DMS114 treated with DMSO at 0.1 percent for 48 hours (cell line): ENCODE measurements around the gene C11orf86.
"Not testable (repeated sequence)": the region's sequence is repeated elsewhere in the genome, so short reads cannot be mapped to it uniquely, and the experiment has no call there.

Source experiments
- DNase-seq: peaks from one replicate; lab custom pipeline; 2025; ENCODE audit not compliant: unreplicated experiment; lab: John Stamatoyannopoulos, UW

The C11orf86 gene

DNA sequence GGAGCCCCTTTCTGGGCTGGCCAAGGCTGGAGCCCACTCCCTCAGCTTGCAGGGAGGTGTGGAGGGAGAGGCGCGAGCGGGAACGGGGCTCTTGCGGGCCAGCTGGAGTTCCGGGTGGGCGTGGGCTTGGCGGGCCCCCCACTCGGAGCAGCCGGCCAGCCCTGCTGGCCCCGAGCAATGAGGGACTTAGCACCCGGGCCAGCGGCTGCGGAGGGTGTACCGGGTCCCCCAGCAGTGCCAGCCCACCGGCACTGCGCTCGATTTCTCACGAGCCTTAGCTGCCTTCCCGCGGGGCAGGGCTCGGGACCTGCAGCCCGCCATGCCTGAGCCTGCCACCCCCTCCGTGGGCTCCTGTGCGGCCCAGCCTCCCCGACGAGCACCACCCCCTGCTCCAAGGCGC, 13.6 kb downstream of the C11orf86 start:
- DNase-seq = not testable (repeated sequence)

DNA sequence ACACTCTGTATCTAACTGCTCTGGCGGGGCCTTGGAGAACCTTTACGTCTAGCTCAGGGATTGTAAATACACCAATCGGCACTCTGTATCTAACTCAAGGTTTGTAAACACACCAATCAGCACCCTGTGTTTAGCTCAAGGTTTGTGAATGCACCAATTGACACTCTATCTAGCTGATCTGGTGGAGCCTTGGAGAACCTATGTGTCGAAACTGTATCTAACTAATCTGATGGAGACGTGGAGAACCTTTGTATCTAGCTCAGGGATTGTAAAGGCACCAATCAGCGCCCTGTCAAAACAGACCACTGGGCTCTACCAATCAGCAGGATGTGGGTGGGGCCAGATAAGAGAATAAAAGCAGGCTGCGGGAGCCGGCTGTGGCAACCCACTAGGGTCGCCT, 14.3 kb downstream of the C11orf86 start:
- DNase-seq = not testable (repeated sequence)

DNA sequence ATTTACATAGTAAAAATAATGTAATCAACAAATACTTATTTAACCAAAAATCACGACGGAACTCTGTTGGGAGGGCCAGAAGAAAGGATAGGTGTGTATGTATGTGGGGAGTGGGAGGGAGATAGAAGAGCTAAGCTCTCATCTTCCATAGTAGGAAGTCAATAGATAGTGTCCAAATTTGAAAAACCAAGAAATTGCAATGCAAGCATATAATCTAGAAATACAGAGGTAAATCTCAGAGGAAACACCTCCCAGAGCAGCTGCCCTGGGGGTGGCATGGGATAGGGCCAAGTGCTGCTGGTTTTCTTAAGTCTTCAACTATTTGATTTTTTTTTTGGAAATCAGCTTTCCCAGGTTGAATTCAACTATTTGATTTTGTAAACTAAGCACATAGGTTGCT, 16.9 kb downstream of the C11orf86 start:
- no peak for DNase-seq

DNA sequence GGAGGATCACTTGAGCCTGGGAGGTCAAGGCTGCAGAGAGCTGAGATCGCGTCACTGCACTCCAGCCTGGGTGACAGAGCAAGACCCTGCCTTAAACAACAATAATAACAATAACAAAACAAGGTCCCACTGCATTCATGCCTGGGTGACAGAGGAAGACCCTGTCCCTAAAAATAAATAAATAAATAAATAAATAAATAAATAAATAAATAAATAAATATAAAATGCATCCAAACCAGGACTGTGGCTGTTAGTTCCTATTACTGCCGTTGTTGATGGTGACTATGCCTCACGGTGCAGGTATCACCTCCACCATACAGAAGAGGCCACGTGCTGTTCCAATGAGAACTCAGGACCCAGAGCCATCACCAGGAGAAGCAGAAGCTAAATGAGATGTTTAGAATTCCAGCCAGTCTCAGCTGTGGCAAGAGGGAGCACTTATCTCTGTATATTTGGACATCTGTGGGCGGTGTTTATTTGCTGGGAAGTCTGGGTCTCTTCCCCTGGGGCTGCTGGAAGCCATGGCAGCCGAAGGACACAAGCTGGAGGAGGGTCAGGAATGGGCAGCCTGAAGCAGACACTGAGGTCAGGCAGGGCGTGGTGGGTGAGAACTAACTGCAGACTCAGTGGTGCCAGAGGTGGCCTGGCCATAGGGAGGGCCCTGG, 21.6 kb downstream of the C11orf86 start:
- no peak for DNase-seq

DNA sequence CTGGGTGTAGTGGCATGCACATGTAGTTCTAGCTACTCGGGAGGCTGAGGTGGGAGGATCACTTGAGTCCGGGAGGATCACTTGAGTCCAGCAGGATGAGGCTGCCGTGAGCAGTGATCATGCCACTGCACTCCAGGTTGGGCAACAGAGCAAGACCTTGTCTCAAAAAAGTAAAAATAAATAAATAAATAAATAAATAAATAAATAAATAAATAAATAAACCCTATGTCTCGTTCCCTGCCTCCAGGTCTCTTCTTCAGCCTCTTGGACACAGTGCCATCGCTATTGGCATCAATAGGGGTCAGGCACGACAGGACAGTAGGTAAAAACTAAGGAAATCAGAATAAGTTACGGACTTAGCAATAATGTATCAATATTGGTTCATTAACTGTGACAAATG, 24.5 kb downstream of the C11orf86 start:
- no peak for DNase-seq

DNA sequence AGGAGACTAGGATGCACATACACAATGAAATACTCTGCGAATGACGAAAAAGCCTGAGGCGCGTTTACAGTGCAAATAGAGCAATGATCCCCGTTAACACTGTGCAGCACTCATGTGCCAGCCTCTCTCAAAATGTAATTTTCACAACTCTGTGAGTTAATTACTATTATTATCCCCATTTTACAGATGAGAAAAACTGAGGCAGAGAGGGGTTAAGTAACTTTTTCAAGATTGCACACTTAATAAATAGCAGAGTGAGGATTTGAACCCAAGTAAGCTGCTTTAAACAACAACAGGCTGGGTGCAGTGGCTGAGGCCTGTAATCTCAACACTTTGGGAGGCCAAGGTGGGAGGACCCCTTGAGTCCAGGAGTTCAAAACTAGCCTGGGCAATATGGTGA, 26.2 kb downstream of the C11orf86 start:
- DNase-seq = no peak

DNA sequence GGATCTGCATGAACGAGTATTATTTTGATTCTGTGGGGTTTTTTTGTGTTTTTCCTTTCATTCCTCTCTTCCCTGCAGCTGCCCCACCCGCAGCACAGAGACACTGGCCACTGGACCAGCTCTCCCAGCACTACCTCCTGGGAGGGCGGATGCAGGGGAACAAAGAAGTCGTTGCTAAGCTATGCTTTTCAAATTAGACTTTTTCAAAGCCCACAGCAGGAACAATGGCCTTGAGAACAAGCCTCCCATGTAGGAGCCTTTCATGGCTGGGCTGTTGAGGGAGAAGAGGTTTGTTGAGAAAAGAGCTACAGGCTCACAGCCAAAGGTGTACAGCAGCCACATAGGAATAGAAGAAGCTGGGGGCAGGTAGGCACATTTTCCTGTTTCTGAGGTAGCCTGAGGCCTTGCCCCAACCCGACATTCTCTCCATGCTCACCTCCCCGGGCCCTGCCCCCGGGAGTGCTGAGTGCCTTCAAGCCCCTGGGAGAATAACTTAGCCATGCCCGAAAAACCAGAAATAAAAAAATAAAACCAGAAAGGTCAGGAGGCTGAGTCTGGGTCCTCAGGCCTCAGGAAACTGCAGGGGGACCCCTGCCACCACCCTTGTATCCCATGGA, 27.3 kb downstream of the C11orf86 start:
- no peak for DNase-seq

DNA sequence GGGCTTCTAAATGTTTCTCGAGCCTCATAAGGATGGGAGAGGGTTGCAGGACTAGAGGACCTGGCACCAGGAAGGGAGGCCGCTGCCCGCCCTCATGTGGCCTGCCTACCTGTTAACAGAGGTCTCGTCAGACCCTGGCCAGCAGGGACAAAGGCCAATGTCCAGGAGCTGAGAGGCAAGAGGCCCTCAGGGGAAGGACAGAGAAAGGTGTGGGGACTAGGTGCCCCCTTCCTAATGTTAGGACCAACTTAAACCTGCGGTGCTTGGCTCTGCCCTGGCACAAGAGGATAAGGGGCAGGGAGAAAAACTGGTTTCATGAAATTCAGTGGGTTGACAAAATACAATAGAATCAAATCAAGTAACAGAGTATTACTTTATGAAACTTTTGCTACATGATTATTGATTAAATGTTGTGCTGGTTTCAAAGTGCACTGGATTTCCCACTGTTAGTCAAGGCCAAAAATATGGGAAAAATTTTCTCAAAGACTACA, 27.9 kb downstream of the C11orf86 start:
- no peak for DNase-seq

DNA sequence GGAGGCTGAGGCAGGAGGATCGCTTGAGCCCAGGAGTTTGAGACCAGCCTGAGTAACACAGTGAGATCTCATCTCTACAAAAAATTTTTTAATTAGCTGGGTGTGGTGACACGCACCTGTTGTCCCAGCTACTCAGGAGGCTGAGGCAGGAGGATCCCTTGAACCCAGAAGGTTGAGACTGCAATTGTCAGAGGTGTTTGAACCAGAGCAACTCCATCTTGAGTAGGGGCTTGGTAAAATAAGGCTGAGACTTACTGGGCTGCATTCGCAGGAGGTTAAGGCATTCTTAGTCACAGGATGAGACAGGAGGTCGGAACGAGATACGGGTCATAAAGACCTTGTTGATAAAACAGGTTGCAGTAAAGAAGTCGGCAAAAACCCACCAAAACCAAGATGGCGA, 30.1 kb downstream of the C11orf86 start:
- not testable (repeated sequence) for DNase-seq

DNA sequence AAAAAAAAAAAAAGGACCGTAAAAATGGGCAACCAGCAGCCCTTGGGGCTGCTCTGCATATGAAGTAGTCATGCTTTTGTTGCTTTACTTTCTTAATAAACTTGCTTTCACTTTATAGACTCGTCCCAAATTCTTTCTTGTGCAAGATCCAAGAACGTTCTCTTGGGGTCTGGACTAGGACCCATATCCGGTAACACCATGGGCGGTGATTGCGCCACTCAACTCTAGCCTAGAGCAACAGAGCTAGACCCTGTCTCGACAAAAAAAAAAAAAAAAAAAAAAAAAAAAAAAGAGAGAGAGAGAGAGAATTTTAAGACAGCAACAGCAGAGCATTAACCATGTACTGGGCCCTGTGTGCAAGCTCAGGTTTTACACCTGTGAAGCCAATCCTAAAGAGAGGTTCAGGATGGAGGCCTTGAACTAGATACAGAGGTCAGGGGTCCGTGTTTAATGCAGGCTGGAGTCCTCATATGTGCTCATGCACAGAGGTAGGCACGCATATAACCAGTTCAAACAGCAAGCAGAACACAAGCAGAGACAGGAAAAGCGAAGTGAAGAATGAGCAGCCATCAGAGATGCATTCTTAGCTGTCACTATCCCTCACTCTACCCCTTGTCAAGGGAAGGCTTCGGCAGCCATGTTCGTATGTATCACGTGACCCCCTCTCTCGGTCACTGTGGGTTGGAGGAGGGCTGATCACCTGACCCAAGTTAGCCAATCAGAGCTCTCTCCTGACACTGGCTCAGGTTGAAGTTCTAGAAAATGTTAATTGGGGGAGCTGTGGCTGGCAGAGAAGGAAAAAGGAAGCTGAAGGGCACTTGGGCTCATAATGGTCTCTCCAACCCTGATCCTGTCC, 31.2 kb downstream of the C11orf86 start:
- DNase-seq = no peak

DNA sequence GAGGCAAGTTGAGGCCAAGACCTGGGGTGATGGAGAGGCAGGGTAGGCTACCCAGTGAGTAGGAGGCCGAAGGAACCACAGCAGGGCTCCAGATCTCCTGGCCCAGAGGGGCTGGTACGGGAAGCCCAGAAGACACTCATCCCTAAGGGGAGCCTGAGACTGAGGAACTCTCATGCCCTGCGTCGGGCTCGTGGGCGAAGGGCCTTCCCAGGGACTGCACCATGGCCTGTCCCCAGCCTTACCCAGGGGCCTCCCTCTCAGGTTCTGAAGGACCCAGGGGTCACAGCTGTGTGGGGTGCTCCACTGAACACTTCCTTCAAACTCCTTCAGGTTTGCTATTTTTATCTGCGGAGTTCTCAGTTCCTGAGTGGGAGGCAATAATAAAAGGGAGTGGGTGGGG, 32.0 kb downstream of the C11orf86 start:
- no peak for DNase-seq

DNA sequence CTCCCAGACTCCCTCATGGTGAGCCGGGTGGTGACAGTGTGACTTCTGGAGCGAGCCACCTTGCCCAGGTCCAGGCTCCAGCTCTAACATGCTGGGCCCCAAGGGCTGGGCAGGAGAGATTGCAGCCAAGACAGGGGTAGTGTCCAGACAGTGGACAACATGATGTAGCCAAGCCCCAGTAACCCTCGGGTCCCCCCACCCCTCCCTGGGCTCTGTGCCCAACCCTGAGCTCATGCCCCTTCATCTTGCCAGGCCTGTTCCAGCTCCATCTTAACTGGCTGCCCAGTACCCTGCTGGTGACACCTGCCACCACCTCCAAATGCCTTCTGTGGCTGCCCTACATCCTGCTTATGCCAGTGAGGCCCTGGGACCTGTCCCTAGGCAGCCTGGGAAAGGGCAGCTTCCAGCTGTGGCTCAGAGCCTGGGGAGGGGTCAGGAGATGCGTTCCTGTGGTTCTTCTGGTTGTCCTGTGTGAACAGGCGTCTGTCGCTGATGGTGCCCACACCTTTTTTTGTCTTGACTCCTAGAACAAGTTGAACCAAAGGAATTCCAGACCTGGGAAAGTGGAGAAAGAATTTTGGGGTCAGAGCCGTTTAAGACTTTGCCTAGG, 35.3 kb downstream of the C11orf86 start:
- no peak for DNase-seq

DNA sequence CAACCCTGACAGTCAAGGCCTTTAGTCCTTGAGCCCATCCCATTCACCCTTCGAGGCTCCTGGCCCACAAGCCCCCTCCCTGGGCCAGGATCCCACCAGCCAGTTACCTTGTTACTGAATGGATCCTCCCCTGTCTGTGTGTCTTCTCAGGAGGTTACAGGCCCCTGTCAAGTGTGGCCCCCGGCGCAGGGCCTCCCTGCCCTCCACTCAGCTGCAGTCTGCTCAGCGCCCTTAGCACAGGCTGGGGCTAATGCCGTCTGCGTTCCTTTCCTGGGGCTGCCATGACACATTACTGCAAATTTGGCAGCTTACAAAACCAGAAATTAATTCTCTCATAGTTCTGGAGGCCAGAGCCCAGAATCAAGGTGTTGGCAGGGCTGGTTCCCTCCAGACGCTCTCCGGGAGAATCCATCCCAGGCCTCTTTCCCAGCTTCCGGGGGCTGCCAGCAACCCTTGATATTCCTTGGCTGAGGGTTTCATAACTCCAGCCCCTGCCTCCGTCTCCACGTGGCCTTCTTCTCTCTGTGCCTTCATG, 38.5 kb downstream of the C11orf86 start:
- DNase-seq = no peak

DNA sequence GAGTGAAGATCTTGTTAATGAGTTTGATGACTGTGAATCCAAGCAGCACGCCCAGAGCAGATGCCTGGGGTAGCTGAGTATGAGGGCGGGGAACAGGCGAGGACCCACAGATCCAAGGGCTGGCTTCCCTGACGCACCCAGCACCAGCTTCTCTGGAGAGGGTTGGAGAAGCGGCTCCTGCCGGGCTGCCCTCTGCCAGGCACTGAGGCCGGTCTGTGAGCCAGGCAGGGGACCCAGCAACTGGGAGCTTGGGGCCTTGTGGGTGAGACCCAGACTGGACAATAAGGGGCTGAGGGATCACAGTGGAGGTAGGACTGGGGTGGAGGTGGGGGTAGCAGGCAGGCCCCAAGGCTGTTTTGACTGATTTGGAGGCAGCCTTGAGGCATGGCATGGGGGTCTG, 39.2 kb downstream of the C11orf86 start:
- no peak for DNase-seq

DNA sequence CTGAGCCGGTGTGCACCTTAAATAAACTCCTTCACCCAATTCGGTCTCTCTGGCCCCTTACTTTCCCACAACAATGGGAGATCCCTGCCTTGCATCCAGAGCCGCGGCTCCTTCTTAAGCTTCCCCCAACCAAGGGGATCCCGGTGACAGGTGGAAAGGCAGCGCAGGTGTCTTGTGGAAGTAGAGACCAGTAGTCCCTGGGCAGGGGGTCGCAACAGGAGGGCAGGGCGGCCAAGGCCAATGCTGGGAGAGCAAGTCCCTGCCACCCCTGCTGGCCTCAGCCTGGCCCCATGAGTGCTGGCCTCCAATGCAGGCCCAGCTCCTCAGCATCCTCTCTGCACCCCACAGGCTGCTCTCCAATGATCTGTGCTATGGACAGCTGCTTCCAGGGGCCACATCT, 39.9 kb downstream of the C11orf86 start:
- no peak for DNase-seq

DNA sequence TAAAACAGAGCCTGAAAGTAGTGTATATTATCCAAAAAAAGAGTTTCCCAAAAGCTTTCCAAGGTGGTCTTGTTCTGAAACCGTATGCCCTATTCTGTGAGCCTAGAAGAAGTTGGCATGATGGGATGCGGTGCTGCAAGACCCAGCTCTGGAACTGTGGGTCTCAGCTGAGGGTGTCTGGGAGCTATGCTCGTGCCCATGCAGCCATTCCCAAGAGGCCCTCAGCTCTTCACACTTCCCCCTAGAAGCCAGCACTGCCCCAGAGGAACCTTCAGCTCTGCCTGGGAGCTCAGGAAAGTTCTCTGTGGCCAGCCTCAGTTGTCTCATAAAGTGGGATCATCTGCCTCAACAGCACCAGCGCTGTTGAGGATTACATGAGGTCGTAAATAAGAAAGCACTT, 41.4 kb downstream of the C11orf86 start:
- no peak for DNase-seq

DNA sequence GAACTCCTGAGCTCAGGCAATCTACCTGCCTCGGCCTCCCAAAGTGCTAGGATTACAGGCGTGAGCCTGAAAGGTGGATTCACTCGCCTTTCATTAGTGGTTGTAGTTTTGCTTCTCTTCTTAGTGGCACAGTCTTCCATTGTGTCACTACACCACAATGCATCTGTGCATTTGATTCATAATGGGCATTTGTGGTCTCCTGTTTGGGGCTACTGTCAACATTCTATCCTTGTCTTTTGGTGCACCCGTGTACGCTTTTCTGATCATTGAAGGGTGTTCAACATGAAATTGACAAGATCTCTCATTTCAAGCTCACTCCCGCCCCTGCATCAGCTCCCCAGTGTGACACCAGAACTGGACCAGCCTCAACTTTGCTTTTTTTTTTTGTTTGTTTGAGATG, 45.8 kb downstream of the C11orf86 start:
- no peak for DNase-seq

DNA sequence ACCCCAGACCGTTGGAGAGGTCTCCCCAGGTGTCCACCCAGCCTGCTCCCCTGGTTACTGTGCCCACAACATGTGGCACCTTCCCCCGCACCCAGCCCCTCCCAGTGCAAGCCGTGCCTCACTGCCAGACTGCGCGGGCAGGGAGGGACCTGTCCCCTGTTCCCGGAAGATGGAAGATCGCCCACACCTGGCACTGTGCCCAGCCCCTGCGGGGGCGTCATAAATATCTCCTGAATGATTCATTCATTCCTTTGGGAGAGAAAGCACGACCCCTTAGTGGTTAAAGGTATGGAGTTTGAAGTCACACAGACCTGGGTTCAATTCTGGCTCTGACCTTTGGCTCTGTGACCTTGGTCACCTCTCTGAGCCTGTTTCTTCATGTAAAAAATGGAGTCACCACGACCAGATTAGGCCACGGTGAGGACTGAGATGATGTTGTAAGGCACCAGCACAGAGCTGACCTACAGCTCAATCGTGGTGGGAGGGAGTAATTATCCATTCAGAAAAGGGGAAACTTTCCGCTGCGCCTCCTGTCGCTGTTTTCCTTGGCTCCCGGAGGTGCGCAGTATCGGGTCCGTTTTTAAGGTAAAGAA, 47.3 kb downstream of the C11orf86 start:
- no peak for DNase-seq

DNA sequence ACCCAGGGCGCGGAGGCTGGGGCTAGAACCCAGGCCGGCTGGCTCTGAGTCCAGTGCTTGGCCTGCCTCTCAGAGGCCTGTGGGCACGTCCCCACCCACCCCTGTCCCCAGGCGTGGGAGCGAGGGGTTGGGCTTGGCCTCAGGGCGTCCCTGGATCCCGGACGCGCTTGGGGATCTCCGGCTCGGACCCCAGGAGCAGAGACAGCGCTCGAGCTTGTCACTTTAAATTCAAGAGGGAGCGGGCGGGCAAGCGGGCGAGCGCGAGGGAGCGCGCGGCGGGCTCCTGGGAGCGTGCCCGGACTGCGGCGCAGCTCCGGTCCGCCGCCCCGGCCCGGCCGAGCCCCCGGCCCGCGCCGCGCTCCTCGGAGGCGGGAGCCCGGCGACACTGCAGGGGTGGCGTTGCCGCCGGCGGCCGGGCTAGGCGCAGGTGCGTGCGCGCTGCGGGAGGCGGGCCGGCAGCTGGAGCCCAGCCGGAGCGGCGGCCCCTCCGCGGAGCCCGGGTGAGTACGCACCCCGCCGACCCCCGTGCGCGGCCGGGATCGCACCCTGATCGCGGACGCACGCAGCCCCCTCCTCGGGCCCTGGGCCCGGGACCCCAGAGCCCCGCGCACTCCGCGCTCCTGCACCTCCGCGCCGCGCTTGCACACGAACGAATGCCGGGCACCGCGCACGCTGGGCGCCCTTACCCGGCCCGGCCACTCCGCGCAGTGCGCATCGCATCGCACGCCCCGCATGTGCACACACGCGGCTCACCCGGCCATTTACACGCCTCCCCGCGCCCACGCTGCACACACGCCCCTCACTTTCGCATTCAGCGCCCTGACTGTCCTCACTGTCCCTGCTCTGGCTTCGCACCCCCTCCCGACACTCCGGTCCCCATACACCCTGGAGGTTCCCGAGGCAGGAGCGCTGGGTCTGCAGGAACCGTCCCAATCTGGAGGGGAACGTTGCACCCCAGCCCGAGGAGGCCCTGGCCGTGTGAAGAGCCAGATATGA, 48.2 kb downstream of the C11orf86 start, which contains the start of gene SYT12:
Gene SYT12, plus strand, starts transcription at position 174 of the 996 bp plus-strand sequence. CDS start 7,011 bp downstream, outside the sequence.
- DNase-seq = no peak

DNA sequence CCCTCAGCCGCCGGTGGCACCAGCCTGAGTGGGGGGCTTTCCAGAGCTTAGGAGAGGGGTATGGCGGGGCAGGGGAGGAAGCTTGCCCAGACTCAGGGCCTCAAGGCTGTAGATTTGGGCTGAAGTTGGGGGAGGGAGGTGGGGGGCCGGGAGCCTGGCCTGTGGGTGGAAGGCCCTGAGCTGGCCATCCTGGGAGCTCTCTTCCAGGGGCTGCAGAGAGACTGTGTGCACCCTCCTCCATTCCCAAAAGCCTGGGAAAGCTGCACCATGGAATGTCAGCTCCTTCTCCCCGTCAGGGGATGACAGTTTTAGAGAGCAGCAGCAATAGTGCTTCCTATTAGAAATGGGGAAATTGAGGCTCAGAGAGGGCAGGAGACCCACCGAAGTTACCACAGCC, 48.9 kb downstream of the C11orf86 start:
- no peak for DNase-seq
